ENCODE measurements around the gene TNF. TPM values are rescaled to one million over a fixed set of nuclear protein-coding genes. Genes with fewer than 3 reads are reported as not detected.
A peak's percentile ranks its signal among the peaks of the same experiment; 100 is the strongest.

Gene TNF
- total RNA-seq, 1 experiment from 2014 or later = not detected

- H2AFZ ChIP-seq (ENCODE audit: low read length) = no peak overlapping the region
- no peak overlapping the region for H3K14ac ChIP-seq (ENCODE audit: insufficient read depth, low read length)
- H3K27ac ChIP-seq (ENCODE audit: insufficient read length, low read depth, low read length) = no peak overlapping the region
- no peak overlapping the region for H3K18ac ChIP-seq (ENCODE audit: insufficient read length, low read depth, low read length)
- no peak overlapping the region for H4K5ac ChIP-seq (ENCODE audit: insufficient read length, low read depth, low read length)
- H3K9ac ChIP-seq (ENCODE audit: extremely low read depth, insufficient read length, low read length) = no peak overlapping the region
- H3K79me1 ChIP-seq (ENCODE audit: insufficient read depth, low read depth, low read length, poor library complexity, severe bottlenecking) = no peaks in the 10 kb centered on the region
- H3T11ph ChIP-seq (ENCODE audit: low read length) = no peak overlapping the region
- no peak overlapping the region for H4K8ac ChIP-seq (replicated peaks; ENCODE audit: insufficient read length, low read depth, low read length)
- H2BK15ac ChIP-seq (ENCODE audit: low read depth, low read length) = no peak overlapping the region
- H3K23ac ChIP-seq (ENCODE audit: insufficient read length, low read depth, low read length) = no peak overlapping the region
- no peak overlapping the region for H2BK120ac ChIP-seq (ENCODE audit: low read depth, low read length, poor library complexity, severe bottlenecking)
- H2BK20ac ChIP-seq (ENCODE audit: low read depth, low read length, poor library complexity, severe bottlenecking) = no peak overlapping the region
- H3K9me3 ChIP-seq (ENCODE audit: control insufficient read depth, low read depth, low read length) = no peaks in the 10 kb centered on the region
- DNase-seq = no peak
- no peaks in the 10 kb centered on the region for H3K23me2 ChIP-seq (ENCODE audit: insufficient read length, low read depth, low read length, poor library complexity, severe bottlenecking)
- H2AK5ac ChIP-seq (ENCODE audit: insufficient read length, low read length) = no peak overlapping the region
- TF ChIP-seq, protein P1, sequence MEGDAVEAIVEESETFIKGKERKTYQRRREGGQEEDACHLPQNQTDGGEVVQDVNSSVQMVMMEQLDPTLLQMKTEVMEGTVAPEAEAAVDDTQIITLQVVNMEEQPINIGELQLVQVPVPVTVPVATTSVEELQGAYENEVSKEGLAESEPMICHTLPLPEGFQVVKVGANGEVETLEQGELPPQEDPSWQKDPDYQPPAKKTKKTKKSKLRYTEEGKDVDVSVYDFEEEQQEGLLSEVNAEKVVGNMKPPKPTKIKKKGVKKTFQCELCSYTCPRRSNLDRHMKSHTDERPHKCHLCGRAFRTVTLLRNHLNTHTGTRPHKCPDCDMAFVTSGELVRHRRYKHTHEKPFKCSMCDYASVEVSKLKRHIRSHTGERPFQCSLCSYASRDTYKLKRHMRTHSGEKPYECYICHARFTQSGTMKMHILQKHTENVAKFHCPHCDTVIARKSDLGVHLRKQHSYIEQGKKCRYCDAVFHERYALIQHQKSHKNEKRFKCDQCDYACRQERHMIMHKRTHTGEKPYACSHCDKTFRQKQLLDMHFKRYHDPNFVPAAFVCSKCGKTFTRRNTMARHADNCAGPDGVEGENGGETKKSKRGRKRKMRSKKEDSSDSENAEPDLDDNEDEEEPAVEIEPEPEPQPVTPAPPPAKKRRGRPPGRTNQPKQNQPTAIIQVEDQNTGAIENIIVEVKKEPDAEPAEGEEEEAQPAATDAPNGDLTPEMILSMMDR (conservative IDR thresholded peaks at IDR 0.05) = no peak
- no peak overlapping the region for H3K4ac ChIP-seq (ENCODE audit: low read depth, low read length)
- H3K4me3 Mint-ChIP-seq = no peak overlapping the region
- H3K4me1 Mint-ChIP-seq = peaks cover 4 to 18% of the 10 kb centered on the region in 2 experiments; a peak in 3 of 4 replicates
- peaks cover 4% of the 10 kb centered on the region; the same call in 1 of the 2 replicates for H3K4me1 ChIP-seq (ENCODE audit: insufficient read depth, low read length)
- no peak overlapping the region for H3K4me2 ChIP-seq (ENCODE audit: insufficient read depth, insufficient read length, low read length)
- no peaks in the 10 kb centered on the region for H3K27me3 Mint-ChIP-seq (ENCODE audit: low read depth)
- no peak overlapping the region for H4K91ac ChIP-seq (ENCODE audit: insufficient read length, low read depth, low read length)
- H3K27ac Mint-ChIP-seq = peak overlapping the region in 1 of 3 experiments; percentile 26; a peak in 1 of 7 replicates
- no peaks in the 10 kb centered on the region for H3K27me3 ChIP-seq (ENCODE audit: insufficient read depth, low read length)
- no peaks in the 10 kb centered on the region for H4K20me1 ChIP-seq (ENCODE audit: control insufficient read depth, insufficient read depth, insufficient read length)
- H3K56ac ChIP-seq (ENCODE audit: insufficient read length, low read depth, low read length) = no peak overlapping the region
- peaks cover 14 to 39% (median 26%) of the 10 kb centered on the region in 3 experiments; a peak in 6 of 7 replicates for H3K36me3 Mint-ChIP-seq (ENCODE audit: insufficient read depth in 1 of 3, low read depth in 3 of 3)
- H2BK5ac ChIP-seq (ENCODE audit: insufficient read length, low read length) = no peak overlapping the region
- no peak overlapping the region for H2BK12ac ChIP-seq (ENCODE audit: insufficient read length, low read depth, low read length)
- H3K79me2 ChIP-seq (ENCODE audit: insufficient read depth, low read length) = no peaks in the 10 kb centered on the region
- H3K9me3 Mint-ChIP-seq = no peaks in the 10 kb centered on the region
These were observed 14.7 kb upstream of the TNF start for GRCh38 chr6:31560697-31561058.
